Endodermal cell (in vitro differentiated cells): ENCODE measurements around the gene ACOX2. TPM values are rescaled to one million over a fixed set of nuclear protein-coding genes. Genes with fewer than 3 reads are reported as not detected.
A peak's percentile ranks its signal among the peaks of the same experiment; 100 is the strongest.

ENCODE experiments used
- DNase-seq: peaks from one replicate; pipeline ENCODE4 v3.0.0-alpha.2; 2017
- H3K27ac ChIP-seq: 2 replicates; pipeline ENCODE4 v1.5.1; 2013; ENCODE audit warnings: mild to moderate bottlenecking, low read depth, low read length, moderate library complexity
- H3K27me3 ChIP-seq: 2 replicates; pipeline ENCODE4 v1.6.1; 2013; ENCODE audit warnings: mild to moderate bottlenecking, low read length, moderate library complexity; ENCODE audit not compliant: insufficient read depth, control insufficient read depth, poor library complexity, severe bottlenecking
- H3K36me3 ChIP-seq: 2 replicates; pipeline ENCODE4 v1.7.0; 2013; ENCODE audit warnings: mild to moderate bottlenecking, low read length, moderate library complexity; ENCODE audit not compliant: control insufficient read depth, insufficient read depth
- H3K4me1 ChIP-seq: one replicate; pipeline ENCODE4 v1.7.0; 2013; ENCODE audit warnings: low read length; ENCODE audit not compliant: control insufficient read depth, insufficient read depth
- H3K4me3 ChIP-seq: 2 replicates; pipeline ENCODE4 v1.5.1; 2013; ENCODE audit warnings: mild to moderate bottlenecking, low read length, moderate library complexity
- H3K9ac ChIP-seq: 2 replicates; pipeline ENCODE4 v1.6.1; 2013; ENCODE audit warnings: mild to moderate bottlenecking, low read length, moderate library complexity; ENCODE audit not compliant: poor library complexity, severe bottlenecking; ENCODE audit errors: extremely low read depth
- H3K9me3 ChIP-seq: 2 replicates; pipeline ENCODE4 v1.6.1; 2013; ENCODE audit warnings: mild to moderate bottlenecking, low read length, moderate library complexity; ENCODE audit not compliant: control insufficient read depth
- H3K27ac Mint-ChIP-seq: 2 replicates; pipeline ENCODE4 v1.8.0; 2020; ENCODE audit warnings: mixed read lengths
- H3K27me3 Mint-ChIP-seq: 2 replicates; pipeline ENCODE4 v1.8.0; 2021; ENCODE audit warnings: mild to moderate bottlenecking, mixed read lengths; ENCODE audit not compliant: insufficient read depth
- H3K36me3 Mint-ChIP-seq: 2 replicates; pipeline ENCODE4 v1.8.0; 2020; ENCODE audit warnings: low read depth, mixed read lengths
- H3K4me1 Mint-ChIP-seq: 2 replicates; pipeline ENCODE4 v1.8.0; 2020; ENCODE audit warnings: mixed read lengths
- H3K4me3 Mint-ChIP-seq: 2 replicates; pipeline ENCODE4 v1.8.0; 2020; ENCODE audit warnings: mild to moderate bottlenecking, moderate library complexity, mixed read lengths
- H3K9me3 Mint-ChIP-seq: 2 replicates; pipeline ENCODE4 v1.8.0; 2020; ENCODE audit warnings: mild to moderate bottlenecking, mixed read lengths
- WGBS, 2 experiments: methylation state at CpG; one replicate each; pipeline versions ENCODE4 v1.1.5 to v1.1.7; 2013; ENCODE audit warnings: missing lambda C conversion rate in 2 of 2, mixed read lengths in 1 of 2; ENCODE audit not compliant: insufficient coverage in 1 of 2, insufficient read length in 1 of 2; 5-methylcytosine and 5-hydroxymethylcytosine counted together
- total RNA-seq, 2 donors: library from RNA; stranded (reverse); fragmentation: NEBNext Ultra II Directional in 1 of 2; extraction: Animal tissue kit (Norgen Biotek cat#: 25700) in 1 of 2; gene quantifications; 2 replicates in 1 of 2; 3 replicates in 1 of 2; pipeline ENCODE4 v1.2.1, GENCODE V29; 2021
- TF ChIP-seq, protein P1 (sequence below): fragments of 200-600 bp; sonication (generic); conservative IDR thresholded peaks from 2 replicates; pipeline ENCODE4 v1.5.0; 2021; ENCODE audit warnings: antibody characterized with exemption, mild to moderate bottlenecking

The ACOX2 gene
- total RNA-seq, 2 donors from 2014 or later = 6.6 to 9.8 TPM

DNA sequence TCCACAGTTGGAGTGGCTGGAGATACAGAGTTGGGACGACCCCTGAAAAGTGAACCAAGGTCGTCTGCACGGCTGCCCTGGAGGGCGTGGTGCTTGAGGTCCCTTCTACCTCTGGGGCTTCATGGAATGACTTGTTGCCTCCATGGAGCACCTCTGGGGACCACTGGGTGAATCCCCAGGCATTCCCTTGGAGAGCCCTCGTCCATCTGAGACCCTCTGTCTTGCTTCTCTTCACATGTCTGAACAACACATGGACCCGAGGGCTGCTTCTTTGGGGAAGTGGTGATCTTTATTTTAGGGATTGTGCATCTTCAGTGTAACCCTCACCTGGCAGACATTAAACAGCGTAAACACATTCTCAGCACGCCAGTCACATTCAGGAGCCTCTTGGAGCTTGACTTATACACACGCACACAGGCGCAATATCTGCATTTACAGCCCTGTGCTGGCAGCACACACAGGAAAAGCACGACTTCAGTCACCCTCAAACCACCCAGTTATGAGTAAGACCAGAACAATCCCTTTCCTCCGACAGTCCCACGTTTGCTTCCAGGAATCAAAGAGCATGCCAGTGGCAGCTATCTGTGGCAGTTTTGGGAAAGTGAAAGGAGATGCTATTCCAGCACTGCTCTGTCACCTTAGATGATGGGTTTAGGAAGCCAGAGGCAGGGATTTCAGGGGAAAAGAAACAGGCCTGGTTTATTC is 27.6 kb upstream of the ACOX2 start:
- H3K4me1 Mint-ChIP-seq = peaks cover 28% of the 10 kb centered on the region
- H3K9me3 ChIP-seq = no peaks in the 10 kb centered on the region
- H3K9ac ChIP-seq = no peak overlapping the region
- TF ChIP-seq, protein P1, sequence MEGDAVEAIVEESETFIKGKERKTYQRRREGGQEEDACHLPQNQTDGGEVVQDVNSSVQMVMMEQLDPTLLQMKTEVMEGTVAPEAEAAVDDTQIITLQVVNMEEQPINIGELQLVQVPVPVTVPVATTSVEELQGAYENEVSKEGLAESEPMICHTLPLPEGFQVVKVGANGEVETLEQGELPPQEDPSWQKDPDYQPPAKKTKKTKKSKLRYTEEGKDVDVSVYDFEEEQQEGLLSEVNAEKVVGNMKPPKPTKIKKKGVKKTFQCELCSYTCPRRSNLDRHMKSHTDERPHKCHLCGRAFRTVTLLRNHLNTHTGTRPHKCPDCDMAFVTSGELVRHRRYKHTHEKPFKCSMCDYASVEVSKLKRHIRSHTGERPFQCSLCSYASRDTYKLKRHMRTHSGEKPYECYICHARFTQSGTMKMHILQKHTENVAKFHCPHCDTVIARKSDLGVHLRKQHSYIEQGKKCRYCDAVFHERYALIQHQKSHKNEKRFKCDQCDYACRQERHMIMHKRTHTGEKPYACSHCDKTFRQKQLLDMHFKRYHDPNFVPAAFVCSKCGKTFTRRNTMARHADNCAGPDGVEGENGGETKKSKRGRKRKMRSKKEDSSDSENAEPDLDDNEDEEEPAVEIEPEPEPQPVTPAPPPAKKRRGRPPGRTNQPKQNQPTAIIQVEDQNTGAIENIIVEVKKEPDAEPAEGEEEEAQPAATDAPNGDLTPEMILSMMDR = no peak
- no peak overlapping the region for H3K4me3 ChIP-seq
- H3K9me3 Mint-ChIP-seq = no peaks in the 10 kb centered on the region
- no peak overlapping the region for H3K27ac Mint-ChIP-seq
- peaks cover 3% of the 10 kb centered on the region for H3K27me3 Mint-ChIP-seq
- 81 to 90% methylated on average over 11 to 13 of the region's 13 CpGs for WGBS, 2 experiments
- no peaks in the 10 kb centered on the region for H3K36me3 ChIP-seq
- no peak overlapping the region for H3K4me3 Mint-ChIP-seq
- no peak overlapping the region for H3K27ac ChIP-seq
- no peaks in the 10 kb centered on the region for H3K36me3 Mint-ChIP-seq
- peak; percentile 49 for DNase-seq
- no peaks in the 10 kb centered on the region for H3K27me3 ChIP-seq
- peaks cover 5% of the 10 kb centered on the region for H3K4me1 ChIP-seq

DNA sequence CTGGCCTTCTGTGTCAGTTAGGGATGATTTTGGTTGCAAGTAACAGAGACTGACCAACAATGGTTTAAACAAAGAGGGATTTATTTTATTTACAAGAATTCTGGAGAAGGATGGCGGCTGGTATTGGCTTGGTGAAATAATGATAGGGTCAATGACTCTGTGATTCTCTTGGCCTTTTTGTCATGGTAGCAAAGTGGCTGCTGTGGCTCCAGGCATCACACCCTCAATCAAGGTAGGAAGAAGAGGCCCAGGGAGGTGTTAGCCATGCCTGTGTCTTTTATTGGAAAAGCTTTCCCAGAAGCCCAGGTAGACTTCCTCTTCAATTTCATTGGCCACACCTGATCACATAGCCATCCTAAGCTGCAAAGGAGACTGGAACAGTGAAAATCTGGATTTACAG is 27.1 kb upstream of the ACOX2 start:
- Mint-ChIP-seq H3K4me1 (peaks cover 28% of the 10 kb centered on the region), H3K4me3 (no peak overlapping the region), H3K9me3 (no peaks in the 10 kb centered on the region), H3K27me3 (peaks cover 3% of the 10 kb centered on the region), H3K36me3 (no peaks in the 10 kb centered on the region), H3K27ac (no peak overlapping the region)
- no peak overlapping the region for H3K4me3 ChIP-seq
- DNase-seq = no peak
- H3K27me3 ChIP-seq = no peaks in the 10 kb centered on the region
- H3K9ac ChIP-seq = no peak overlapping the region
- 95 to 100% methylated on average over 1 of the region's 1 CpG for WGBS, 2 experiments
- no peak overlapping the region for H3K27ac ChIP-seq
- H3K4me1 ChIP-seq = peaks cover 5% of the 10 kb centered on the region
- H3K9me3 ChIP-seq = no peaks in the 10 kb centered on the region
- no peaks in the 10 kb centered on the region for H3K36me3 ChIP-seq
- TF ChIP-seq, protein P1 = no peak

DNA sequence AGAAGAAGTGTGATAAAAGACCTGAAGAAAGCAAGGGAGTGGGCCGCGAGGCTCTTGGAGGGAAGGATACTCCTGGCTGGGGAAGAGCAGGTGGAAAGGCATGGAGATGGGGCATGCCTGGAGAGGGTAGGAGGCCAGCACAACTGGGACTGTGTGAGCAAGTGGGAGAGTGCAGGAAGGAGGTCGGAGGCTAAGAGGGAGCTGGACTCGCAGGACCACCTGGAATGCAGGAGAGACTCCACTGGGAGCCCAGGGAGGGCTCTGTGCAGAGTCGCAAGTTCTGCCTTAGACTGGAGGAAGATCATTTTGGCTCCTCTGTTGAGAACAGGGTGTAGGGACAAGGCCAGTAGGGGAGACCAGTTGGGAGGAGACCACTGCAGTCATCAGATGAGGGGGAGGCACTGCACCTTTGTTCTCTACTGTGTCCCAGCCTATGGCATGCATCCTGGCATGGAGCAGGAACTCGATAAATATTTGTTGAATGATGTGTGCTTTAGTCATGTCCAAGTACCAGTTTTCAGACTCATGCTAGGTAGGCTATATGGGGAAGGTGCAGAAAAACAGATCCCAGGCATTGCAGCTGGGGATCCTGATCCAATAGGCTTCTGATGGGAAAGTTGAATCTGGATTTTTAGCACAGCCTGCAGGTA is 26.5 kb upstream of the ACOX2 start:
- Histone ChIP-seq H3K9ac (no peak overlapping the region), H3K4me3 (no peak overlapping the region), H3K27me3 (no peaks in the 10 kb centered on the region), H3K9me3 (no peaks in the 10 kb centered on the region), H3K36me3 (no peaks in the 10 kb centered on the region), H3K4me1 (peaks cover 5% of the 10 kb centered on the region), H3K27ac (no peak overlapping the region)
- Mint-ChIP-seq H3K4me3 (no peak overlapping the region), H3K27me3 (peaks cover 3% of the 10 kb centered on the region), H3K4me1 (peaks cover 28% of the 10 kb centered on the region), H3K27ac (peak overlapping the region; percentile 3), H3K36me3 (no peaks in the 10 kb centered on the region), H3K9me3 (no peaks in the 10 kb centered on the region)
- TF ChIP-seq, protein P1 = no peak
- 79% methylated on average over 6 of the region's 6 CpGs for WGBS, 2 experiments
- peak; percentile 54 for DNase-seq
